PC-3 (cell line): ENCODE data around the gene UROC1. TPM values are rescaled to one million over a fixed set of nuclear protein-coding genes. Genes with fewer than 3 reads are reported as not detected.

Experiments
- ATAC-seq: fragments of 200-7000 bp; cut with Tn5 transposase; 2 replicates; pipeline ENCODE4 v1.9.1; 2020; ENCODE audit warnings: mild to moderate bottlenecking, moderate library complexity
- BruUV-seq: library from RNA; stranded (reverse); fragments of 400-500 nt; replicated peaks from 2 replicates; lab custom pipeline; 2021; lab: Mats Ljungman, UMichigan
- CTCF ChIA-PET: fragments of 300-600 bp; sonication (Branson Sonifier 250); formaldehyde crosslinking; loops from one replicate; lab custom pipeline; 2022; ENCODE audit warnings: antibody characterized with exemption; lab: Charles Lee
- POLR2A ChIA-PET: fragments of 300-600 bp; sonication (Branson Sonifier 250); formaldehyde crosslinking; loops from one replicate; lab custom pipeline; 2022; ENCODE audit warnings: antibody characterized with exemption; ENCODE audit not compliant: unreplicated experiment; lab: Charles Lee
- DNase-seq: peaks from one replicate; pipeline ENCODE4 v3.0.0-alpha.2; 2015
- H2AFZ ChIP-seq: fragments of 300-600 bp; sonication (generic); 2 replicates; pipeline ENCODE4 v1.6.0; 2016; ENCODE audit warnings: antibody characterized with exemption, low read length
- H3F3A ChIP-seq: fragments of 300-600 bp; sonication (generic); one replicate; pipeline ENCODE4 v1.6.0; 2017; ENCODE audit warnings: antibody characterized with exemption, low read length, control low read depth, mild to moderate bottlenecking; ENCODE audit not compliant: unreplicated experiment
- H3K27ac ChIP-seq: fragments of 300-600 bp; sonication (generic); 2 replicates; pipeline ENCODE4 v1.5.1; 2016; ENCODE audit warnings: mild to moderate bottlenecking, low read length
- H3K27me3 ChIP-seq: fragments of 300-600 bp; sonication (generic); 2 replicates; pipeline ENCODE4 v1.6.1; 2016; ENCODE audit warnings: low read length, mixed read lengths
- H3K36me3 ChIP-seq: fragments of 300-600 bp; sonication (generic); 2 replicates; pipeline ENCODE4 v1.6.1; 2016; ENCODE audit warnings: low read depth, mixed run types, low read length, mixed read lengths
- H3K4me1 ChIP-seq: fragments of 300-600 bp; sonication (generic); 2 replicates; pipeline ENCODE4 v1.5.1; 2016; ENCODE audit warnings: low read length; ENCODE audit not compliant: insufficient read depth
- H3K4me2 ChIP-seq: fragments of 300-600 bp; sonication (generic); 2 replicates; pipeline ENCODE4 v1.6.0; 2016; ENCODE audit warnings: low read length
- H3K4me3 ChIP-seq: fragments of 300-600 bp; sonication (generic); 2 replicates; pipeline ENCODE4 v1.5.1; 2016; ENCODE audit warnings: mild to moderate bottlenecking, low read length, mixed read lengths
- H3K79me2 ChIP-seq: fragments of 300-600 bp; sonication (generic); 2 replicates; pipeline ENCODE4 v1.6.1; 2017; ENCODE audit warnings: low read length, mixed read lengths
- H3K9ac ChIP-seq: fragments of 300-600 bp; sonication (generic); 2 replicates; pipeline ENCODE4 v1.6.0; 2016; ENCODE audit warnings: mild to moderate bottlenecking, low read length
- H3K9me2 ChIP-seq: fragments of 300-600 bp; sonication (generic); replicated peaks from 2 replicates; pipeline ENCODE4 v1.6.1; 2016; ENCODE audit warnings: mixed run types, low read length, mixed read lengths
- H3K9me3 ChIP-seq: fragments of 300-600 bp; sonication (generic); 2 replicates; pipeline ENCODE4 v1.6.1; 2016; ENCODE audit warnings: low read length, mixed read lengths
- H4K20me1 ChIP-seq: fragments of 300-600 bp; sonication (generic); 2 replicates; pipeline ENCODE4 v1.6.1; 2016; ENCODE audit warnings: low read length, mixed read lengths
- EZH2 ChIP-seq: fragments of 300-600 bp; sonication (generic); IDR thresholded peaks from one replicate; pipeline ENCODE4 v1.6.1; 2017; ENCODE audit warnings: antibody characterized with exemption, mild to moderate bottlenecking, low read length; ENCODE audit not compliant: unreplicated experiment
- EZH2phosphoT487 ChIP-seq: fragments of 300-600 bp; sonication (generic); IDR thresholded peaks from 2 replicates; pipeline ENCODE4 v1.6.1; 2018; ENCODE audit warnings: mild to moderate bottlenecking, antibody characterized with exemption, low read length, borderline replicate concordance
- intact Hi-C: fragments of 100-400 bp; cut with micrococcal nuclease; formaldehyde crosslinking; loops from 2 replicates; pipeline ENCODE4 v1.9.0; 2023
- total RNA-seq: library from RNA; depleted of rRNA; stranded (reverse); fragments of >200 nt; gene quantifications from 2 replicates; pipeline ENCODE4 v1.2.3, GENCODE V29; 2014
- TF ChIP-seq, protein P1 (sequence below): fragments of 300-600 bp; sonication (generic); conservative IDR thresholded peaks from 2 replicates; pipeline ENCODE4 v1.5.1; 2017; ENCODE audit warnings: antibody characterized with exemption, low read depth, mild to moderate bottlenecking, low read length

The UROC1 gene
- total RNA-seq, 1 experiment from 2014 or later = not detected

DNA sequence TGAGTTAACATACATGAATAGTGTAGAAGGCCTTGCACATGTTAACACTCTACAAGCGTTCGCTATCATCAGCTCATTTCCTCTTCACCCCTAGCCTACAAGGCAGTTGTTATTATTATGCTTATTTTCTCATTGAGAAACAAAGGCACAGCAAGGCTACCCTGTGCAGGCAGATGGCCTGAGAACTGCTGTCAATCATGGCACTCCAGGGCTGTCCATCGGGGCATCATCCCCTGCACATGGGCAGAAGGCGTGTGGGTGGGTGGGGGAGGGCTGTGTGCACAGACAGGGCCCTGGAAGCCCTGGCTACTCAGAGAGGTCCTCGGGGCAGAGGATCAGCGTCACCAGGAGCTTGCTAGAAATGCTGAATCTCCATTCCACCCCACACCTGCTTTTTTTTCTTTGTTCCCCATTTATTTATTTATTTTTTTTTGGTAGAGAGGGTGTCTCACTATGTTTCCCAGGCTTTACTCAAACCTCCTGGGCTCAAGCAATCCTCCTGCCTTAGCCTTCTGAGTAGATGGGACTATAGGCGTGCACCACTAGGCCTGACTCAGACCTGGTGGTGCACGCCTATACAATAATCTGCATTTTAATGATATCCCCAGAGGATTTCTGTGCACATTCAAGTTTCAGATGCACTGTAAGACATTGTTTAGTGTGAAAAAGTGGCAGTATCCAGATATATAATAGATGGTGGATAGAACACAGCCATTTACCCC, 32.2 kb downstream of the UROC1 start:
- no peak overlapping the region for H3K4me2 ChIP-seq
- H3K9me3 ChIP-seq = no peaks in the 10 kb centered on the region
- TF ChIP-seq EZH2phosphoT487 (no peak), EZH2 (no peak)
- TF ChIP-seq, protein P1, sequence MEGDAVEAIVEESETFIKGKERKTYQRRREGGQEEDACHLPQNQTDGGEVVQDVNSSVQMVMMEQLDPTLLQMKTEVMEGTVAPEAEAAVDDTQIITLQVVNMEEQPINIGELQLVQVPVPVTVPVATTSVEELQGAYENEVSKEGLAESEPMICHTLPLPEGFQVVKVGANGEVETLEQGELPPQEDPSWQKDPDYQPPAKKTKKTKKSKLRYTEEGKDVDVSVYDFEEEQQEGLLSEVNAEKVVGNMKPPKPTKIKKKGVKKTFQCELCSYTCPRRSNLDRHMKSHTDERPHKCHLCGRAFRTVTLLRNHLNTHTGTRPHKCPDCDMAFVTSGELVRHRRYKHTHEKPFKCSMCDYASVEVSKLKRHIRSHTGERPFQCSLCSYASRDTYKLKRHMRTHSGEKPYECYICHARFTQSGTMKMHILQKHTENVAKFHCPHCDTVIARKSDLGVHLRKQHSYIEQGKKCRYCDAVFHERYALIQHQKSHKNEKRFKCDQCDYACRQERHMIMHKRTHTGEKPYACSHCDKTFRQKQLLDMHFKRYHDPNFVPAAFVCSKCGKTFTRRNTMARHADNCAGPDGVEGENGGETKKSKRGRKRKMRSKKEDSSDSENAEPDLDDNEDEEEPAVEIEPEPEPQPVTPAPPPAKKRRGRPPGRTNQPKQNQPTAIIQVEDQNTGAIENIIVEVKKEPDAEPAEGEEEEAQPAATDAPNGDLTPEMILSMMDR = no peak
- no peaks in the 10 kb centered on the region for H3K9me2 ChIP-seq
- H4K20me1 ChIP-seq = no peaks in the 10 kb centered on the region
- H3F3A ChIP-seq = no peaks in the 10 kb centered on the region
- no peak overlapping the region for H3K27ac ChIP-seq
- H2AFZ ChIP-seq = no peak overlapping the region
- H3K36me3 ChIP-seq = no peaks in the 10 kb centered on the region
- POLR2A ChIA-PET = no interaction called here
- CTCF ChIA-PET = no interaction called here
- intact Hi-C loops = no loop called here
- peaks cover 7% of the 10 kb centered on the region; the same call in 1 of the 2 replicates for H3K4me1 ChIP-seq
- H3K9ac ChIP-seq = no peak overlapping the region
- H3K79me2 ChIP-seq = no peaks in the 10 kb centered on the region
- no peak overlapping the region for H3K4me3 ChIP-seq
- ATAC-seq = no peak
- no peak for DNase-seq
- no TSS peak for BruUV-seq
- H3K27me3 ChIP-seq = no peaks in the 10 kb centered on the region

DNA sequence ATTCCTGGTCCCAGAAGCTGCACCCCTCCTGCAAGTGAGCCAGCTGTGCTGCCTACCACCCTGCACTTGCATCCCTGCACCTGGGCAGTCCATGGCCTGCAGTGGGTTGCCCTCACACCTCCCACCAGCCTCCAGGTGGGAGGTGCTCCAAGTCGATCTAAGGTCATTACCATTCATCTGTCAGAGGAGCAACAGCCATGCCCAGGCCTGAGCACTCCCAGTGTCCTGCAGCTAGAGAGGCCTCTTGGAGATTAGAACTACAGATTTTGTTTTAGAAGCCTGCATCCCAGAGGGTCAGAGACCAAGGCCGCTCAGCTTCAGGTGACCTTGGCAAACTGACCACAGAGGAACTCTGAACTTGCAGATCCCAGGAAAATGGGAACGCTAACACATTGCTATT, 32.9 kb downstream of the UROC1 start:
- no peak for ATAC-seq
- H3K4me3 ChIP-seq = no peak overlapping the region
- no peaks in the 10 kb centered on the region for H3K9me2 ChIP-seq
- no peaks in the 10 kb centered on the region for H3K36me3 ChIP-seq
- H2AFZ ChIP-seq = no peak overlapping the region
- no peaks in the 10 kb centered on the region for H3K9me3 ChIP-seq
- no peaks in the 10 kb centered on the region for H3F3A ChIP-seq
- intact Hi-C loops = no loop called here
- no peak overlapping the region for H3K9ac ChIP-seq
- no peaks in the 10 kb centered on the region for H3K79me2 ChIP-seq
- no peaks in the 10 kb centered on the region for H4K20me1 ChIP-seq
- no peak for DNase-seq
- no peak overlapping the region for H3K4me2 ChIP-seq
- no peak for TF ChIP-seq EZH2phosphoT487
- no peak for TF ChIP-seq EZH2
- TF ChIP-seq, protein P1 = no peak
- peaks cover 7% of the 10 kb centered on the region; the same call in 1 of the 2 replicates for H3K4me1 ChIP-seq
- BruUV-seq = no TSS peak
- ChIA-PET CTCF (no interaction called here), POLR2A (no interaction called here)
- no peak overlapping the region for H3K27ac ChIP-seq
- no peaks in the 10 kb centered on the region for H3K27me3 ChIP-seq

DNA sequence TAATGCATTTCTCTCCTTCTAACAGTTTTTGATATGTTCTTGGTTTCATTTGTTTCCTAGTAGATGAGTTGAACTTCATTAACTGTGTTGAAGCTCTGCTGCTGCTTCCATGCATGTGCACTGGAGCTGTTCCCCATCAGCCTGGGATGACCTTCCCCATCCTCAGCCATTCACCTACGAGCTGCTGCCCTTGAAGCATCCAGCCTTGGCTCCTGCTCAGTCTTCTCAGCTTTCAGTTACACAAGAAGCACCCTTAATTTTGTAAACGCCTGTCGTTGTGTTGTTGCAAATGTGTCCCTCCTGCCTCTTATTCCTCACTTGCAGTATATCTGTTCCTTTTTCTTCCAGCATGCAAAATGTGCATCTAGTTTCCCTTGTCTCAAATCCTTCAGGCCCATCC, 33.4 kb downstream of the UROC1 start:
- Histone ChIP-seq H3K27me3 (no peaks in the 10 kb centered on the region), H3F3A (no peaks in the 10 kb centered on the region), H2AFZ (no peak overlapping the region), H4K20me1 (no peaks in the 10 kb centered on the region), H3K9ac (no peak overlapping the region), H3K4me2 (no peak overlapping the region), H3K27ac (no peak overlapping the region), H3K36me3 (no peaks in the 10 kb centered on the region), H3K4me1 (peaks cover 7% of the 10 kb centered on the region; the same call in 1 of the 2 replicates), H3K79me2 (no peaks in the 10 kb centered on the region), H3K4me3 (no peak overlapping the region), H3K9me2 (no peaks in the 10 kb centered on the region), H3K9me3 (no peaks in the 10 kb centered on the region)
- intact Hi-C loops = no loop called here
- ChIA-PET POLR2A (no interaction called here), CTCF (no interaction called here)
- no TSS peak for BruUV-seq
- TF ChIP-seq EZH2 (no peak), EZH2phosphoT487 (no peak)
- TF ChIP-seq, protein P1 = no peak
- ATAC-seq = no peak
- DNase-seq = no peak
